ENCODE measurements around the gene C2orf72.

Gene C2orf72

GRCh38 chr2:231036131-231036530 lies 1.2 kb upstream of the C2orf72 start:
- TF ChIP-seq TCF12 (IDR thresholded peaks at IDR 0.05; ENCODE audit: low read depth) (no peak), EP300 (IDR thresholded peaks at IDR 0.05; ENCODE audit: borderline replicate concordance) (no peak), FOXM1 (IDR thresholded peaks at IDR 0.05; ENCODE audit: borderline replicate concordance, low read depth) (no peak), CEBPB (IDR thresholded peaks at IDR 0.05) (no peak), RAD21 (IDR thresholded peaks at IDR 0.05; ENCODE audit: low read depth) (no peak), YY1 (IDR thresholded peaks at IDR 0.05; ENCODE audit: low read depth) (no peak), TEAD4 (IDR thresholded peaks at IDR 0.05) (no peak), CREB1 (IDR thresholded peaks at IDR 0.05; ENCODE audit: low read depth) (no peak), TAF1 (IDR thresholded peaks at IDR 0.05; ENCODE audit: low read depth) (no peak), NFIC (IDR thresholded peaks at IDR 0.05) (no peak)
- TF ChIP-seq, protein P1, sequence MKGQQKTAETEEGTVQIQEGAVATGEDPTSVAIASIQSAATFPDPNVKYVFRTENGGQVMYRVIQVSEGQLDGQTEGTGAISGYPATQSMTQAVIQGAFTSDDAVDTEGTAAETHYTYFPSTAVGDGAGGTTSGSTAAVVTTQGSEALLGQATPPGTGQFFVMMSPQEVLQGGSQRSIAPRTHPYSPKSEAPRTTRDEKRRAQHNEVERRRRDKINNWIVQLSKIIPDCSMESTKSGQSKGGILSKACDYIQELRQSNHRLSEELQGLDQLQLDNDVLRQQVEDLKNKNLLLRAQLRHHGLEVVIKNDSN (IDR thresholded peaks at IDR 0.05): no peak

DNA sequence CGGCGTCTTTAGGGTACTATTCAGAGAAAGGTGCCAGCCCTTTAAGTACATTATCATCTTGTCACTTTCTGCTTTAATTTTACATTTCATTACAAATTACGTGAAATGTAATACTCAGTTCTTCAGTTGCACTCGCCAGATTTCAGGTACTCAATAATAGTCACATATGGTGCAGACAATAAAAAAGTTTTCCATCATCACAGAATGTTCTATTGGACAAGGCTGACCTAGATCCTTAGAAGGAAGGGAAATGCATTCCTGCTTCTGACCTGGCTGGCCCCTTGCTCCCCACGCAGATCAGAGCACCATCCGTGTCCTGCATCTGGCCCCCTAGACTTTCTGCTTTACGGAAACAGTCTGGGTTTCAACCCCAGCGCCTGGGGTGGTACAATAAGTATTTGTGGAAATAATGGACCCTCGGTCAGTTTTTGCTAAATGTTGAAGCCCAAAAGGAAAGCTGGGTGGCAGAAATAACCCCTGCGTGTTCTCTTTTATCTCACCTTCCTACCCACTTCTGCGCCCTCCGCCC lies 681 bp upstream of the C2orf72 start:
- TF ChIP-seq ZBTB7A (IDR thresholded peaks at IDR 0.05; ENCODE audit: low read depth) (no peak), TEAD4 (IDR thresholded peaks at IDR 0.05) (no peak)
- TF ChIP-seq, protein P2, sequence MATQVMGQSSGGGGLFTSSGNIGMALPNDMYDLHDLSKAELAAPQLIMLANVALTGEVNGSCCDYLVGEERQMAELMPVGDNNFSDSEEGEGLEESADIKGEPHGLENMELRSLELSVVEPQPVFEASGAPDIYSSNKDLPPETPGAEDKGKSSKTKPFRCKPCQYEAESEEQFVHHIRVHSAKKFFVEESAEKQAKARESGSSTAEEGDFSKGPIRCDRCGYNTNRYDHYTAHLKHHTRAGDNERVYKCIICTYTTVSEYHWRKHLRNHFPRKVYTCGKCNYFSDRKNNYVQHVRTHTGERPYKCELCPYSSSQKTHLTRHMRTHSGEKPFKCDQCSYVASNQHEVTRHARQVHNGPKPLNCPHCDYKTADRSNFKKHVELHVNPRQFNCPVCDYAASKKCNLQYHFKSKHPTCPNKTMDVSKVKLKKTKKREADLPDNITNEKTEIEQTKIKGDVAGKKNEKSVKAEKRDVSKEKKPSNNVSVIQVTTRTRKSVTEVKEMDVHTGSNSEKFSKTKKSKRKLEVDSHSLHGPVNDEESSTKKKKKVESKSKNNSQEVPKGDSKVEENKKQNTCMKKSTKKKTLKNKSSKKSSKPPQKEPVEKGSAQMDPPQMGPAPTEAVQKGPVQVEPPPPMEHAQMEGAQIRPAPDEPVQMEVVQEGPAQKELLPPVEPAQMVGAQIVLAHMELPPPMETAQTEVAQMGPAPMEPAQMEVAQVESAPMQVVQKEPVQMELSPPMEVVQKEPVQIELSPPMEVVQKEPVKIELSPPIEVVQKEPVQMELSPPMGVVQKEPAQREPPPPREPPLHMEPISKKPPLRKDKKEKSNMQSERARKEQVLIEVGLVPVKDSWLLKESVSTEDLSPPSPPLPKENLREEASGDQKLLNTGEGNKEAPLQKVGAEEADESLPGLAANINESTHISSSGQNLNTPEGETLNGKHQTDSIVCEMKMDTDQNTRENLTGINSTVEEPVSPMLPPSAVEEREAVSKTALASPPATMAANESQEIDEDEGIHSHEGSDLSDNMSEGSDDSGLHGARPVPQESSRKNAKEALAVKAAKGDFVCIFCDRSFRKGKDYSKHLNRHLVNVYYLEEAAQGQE (IDR thresholded peaks at IDR 0.05; ENCODE audit: low read depth): no peak

DNA sequence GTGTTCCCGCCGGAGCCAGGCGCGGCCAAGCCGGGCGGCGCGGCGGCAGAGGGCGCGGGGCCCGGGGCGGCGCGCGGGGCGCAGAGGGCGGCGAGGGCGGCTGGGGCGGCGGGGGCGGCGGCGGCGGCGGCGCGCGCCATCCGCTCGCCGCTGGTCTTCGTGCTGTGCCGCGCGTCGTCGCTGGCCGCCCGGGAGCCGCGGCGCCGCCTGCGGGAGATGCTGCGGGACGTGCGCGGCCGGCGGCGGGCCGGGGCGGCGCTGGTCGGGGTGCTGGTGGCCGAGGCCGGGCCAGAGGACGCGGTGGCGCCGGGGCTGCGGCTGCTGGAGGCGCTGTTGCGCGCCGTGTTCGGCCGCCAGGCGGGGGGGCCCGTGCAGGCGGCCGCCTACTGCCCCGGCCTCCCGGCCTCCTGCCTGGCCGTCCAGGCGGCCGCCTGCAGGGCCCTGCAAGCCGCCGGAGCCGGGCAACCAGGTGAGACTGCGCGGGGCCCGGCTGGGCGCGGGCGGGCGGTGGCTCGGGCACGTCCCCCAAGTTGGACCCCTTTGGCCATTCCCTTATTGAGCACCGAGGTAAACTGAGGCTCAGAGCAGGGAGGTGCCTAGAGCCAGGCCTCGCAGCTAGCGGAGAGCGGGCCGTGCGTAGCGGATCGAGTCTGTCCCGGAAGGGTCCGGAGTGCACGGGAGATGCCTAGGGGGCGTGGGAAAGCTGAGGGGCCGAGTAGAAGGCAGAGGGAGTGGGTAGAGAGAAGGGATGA lies 584 bp downstream of the C2orf72 start:
- TF ChIP-seq TEAD4 (IDR thresholded peaks at IDR 0.05) (no peak), NFIC (IDR thresholded peaks at IDR 0.05) (no peak)

DNA sequence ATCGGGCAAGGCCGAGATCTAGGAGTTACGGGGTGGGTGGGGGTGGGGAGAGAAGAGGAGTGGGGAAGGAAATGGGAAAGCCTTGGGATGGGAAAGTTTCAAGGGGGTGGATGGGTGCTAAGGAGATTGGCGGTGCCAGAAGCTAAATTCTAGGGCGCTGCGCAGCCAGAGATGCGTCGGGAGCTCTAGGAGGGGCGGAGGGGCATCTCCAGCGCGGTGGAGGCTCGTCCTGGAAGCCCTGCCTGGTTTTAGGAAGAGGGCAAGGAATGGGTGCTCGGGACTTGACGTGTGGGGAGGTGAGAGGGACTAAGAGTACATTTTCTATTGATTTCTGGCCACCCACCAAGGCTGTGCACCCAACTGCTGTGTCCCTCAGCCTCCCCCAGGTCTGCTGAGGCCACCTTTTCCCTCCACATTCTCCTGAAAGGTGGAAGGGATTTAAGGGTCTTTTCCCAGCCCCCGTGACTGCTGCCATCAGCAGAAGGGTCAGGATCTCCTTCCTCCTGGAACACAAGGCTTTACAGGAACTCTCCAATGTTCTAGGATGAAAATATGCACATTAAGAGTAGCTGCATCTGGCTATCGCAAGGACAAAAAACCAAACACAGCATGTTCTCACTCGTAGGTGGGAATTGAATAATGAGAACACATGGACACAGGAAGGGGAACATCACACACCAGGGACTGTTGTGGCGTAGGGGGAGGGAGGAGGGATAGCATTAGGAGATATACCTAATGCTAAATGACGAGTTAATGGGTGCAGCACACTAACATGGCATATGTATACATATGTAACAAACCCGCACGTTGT lies 1.4 kb downstream of the C2orf72 start:
- TF ChIP-seq EGR1 (IDR thresholded peaks at IDR 0.05) (no peak), FOXM1 (IDR thresholded peaks at IDR 0.05; ENCODE audit: borderline replicate concordance, low read depth) (no peak), RAD21 (IDR thresholded peaks at IDR 0.05; ENCODE audit: low read depth) (no peak), NFIC (IDR thresholded peaks at IDR 0.05) (no peak), EP300 (IDR thresholded peaks at IDR 0.05; ENCODE audit: borderline replicate concordance) (no peak), ZBTB7A (IDR thresholded peaks at IDR 0.05; ENCODE audit: low read depth) (no peak)

GRCh38 chr2:231039294-231039664 lies 2.0 kb downstream of the C2orf72 start:
- TF ChIP-seq EP300 (IDR thresholded peaks at IDR 0.05; ENCODE audit: borderline replicate concordance) (no peak), RAD21 (IDR thresholded peaks at IDR 0.05; ENCODE audit: low read depth) (no peak), TAF1 (IDR thresholded peaks at IDR 0.05; ENCODE audit: low read depth) (no peak), TEAD4 (IDR thresholded peaks at IDR 0.05) (no peak), CEBPB (IDR thresholded peaks at IDR 0.05) (no peak), FOXM1 (IDR thresholded peaks at IDR 0.05; ENCODE audit: borderline replicate concordance, low read depth) (no peak), ZBTB7A (IDR thresholded peaks at IDR 0.05; ENCODE audit: low read depth) (no peak), YY1 (IDR thresholded peaks at IDR 0.05; ENCODE audit: low read depth) (no peak), CREB1 (IDR thresholded peaks at IDR 0.05; ENCODE audit: low read depth) (no peak)
- TF ChIP-seq, protein P1 (IDR thresholded peaks at IDR 0.05): no peak
- TF ChIP-seq, protein P3, sequence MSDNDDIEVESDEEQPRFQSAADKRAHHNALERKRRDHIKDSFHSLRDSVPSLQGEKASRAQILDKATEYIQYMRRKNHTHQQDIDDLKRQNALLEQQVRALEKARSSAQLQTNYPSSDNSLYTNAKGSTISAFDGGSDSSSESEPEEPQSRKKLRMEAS (IDR thresholded peaks at IDR 0.05): no peak

GRCh38 chr2:231039821-231040364 lies 2.6 kb downstream of the C2orf72 start:
- TF ChIP-seq TEAD4 (IDR thresholded peaks at IDR 0.05) (no peak), ZBTB7A (IDR thresholded peaks at IDR 0.05; ENCODE audit: low read depth) (no peak), EGR1 (IDR thresholded peaks at IDR 0.05) (no peak), TAF1 (IDR thresholded peaks at IDR 0.05; ENCODE audit: low read depth) (no peak), CEBPB (IDR thresholded peaks at IDR 0.05) (no peak), TCF12 (IDR thresholded peaks at IDR 0.05; ENCODE audit: low read depth) (no peak), FOXM1 (IDR thresholded peaks at IDR 0.05; ENCODE audit: borderline replicate concordance, low read depth) (no peak), RAD21 (IDR thresholded peaks at IDR 0.05; ENCODE audit: low read depth) (no peak), YY1 (IDR thresholded peaks at IDR 0.05; ENCODE audit: low read depth) (no peak), NFIC (IDR thresholded peaks at IDR 0.05) (no peak)
- TF ChIP-seq, protein P1 (IDR thresholded peaks at IDR 0.05): no peak
- TF ChIP-seq, protein P3 (IDR thresholded peaks at IDR 0.05): no peak
- TF ChIP-seq, protein P2 (IDR thresholded peaks at IDR 0.05; ENCODE audit: low read depth): no peak
